Osteocyte (in vitro differentiated cells): Measurements from ENCODE around the gene SLC66A1. TPM values are rescaled to one million over a fixed set of nuclear protein-coding genes. Genes with fewer than 3 reads are reported as not detected.

Source experiments
- DNase-seq: peaks from one replicate; pipeline ENCODE4 v3.0.0; 2021; ENCODE audit warnings: mixed read lengths; ENCODE audit not compliant: unreplicated experiment; ENCODE audit errors: extremely low spot score
- H3K27ac Mint-ChIP-seq: one replicate; pipeline ENCODE4 v1.8.0; 2021; ENCODE audit warnings: mild to moderate bottlenecking, mixed read lengths; ENCODE audit not compliant: unreplicated experiment
- H3K27me3 Mint-ChIP-seq: one replicate; pipeline ENCODE4 v1.8.0; 2021; ENCODE audit warnings: mixed read lengths; ENCODE audit not compliant: unreplicated experiment
- H3K36me3 Mint-ChIP-seq: one replicate; pipeline ENCODE4 v1.8.0; 2021; ENCODE audit warnings: mixed read lengths; ENCODE audit not compliant: unreplicated experiment
- H3K4me1 Mint-ChIP-seq: one replicate; pipeline ENCODE4 v1.8.0; 2021; ENCODE audit warnings: mixed read lengths; ENCODE audit not compliant: unreplicated experiment
- H3K4me3 Mint-ChIP-seq: one replicate; pipeline ENCODE4 v1.8.0; 2021; ENCODE audit warnings: mild to moderate bottlenecking, moderate library complexity, mixed read lengths; ENCODE audit not compliant: unreplicated experiment
- H3K9me3 Mint-ChIP-seq: one replicate; pipeline ENCODE4 v1.8.0; 2021; ENCODE audit warnings: mixed read lengths; ENCODE audit not compliant: unreplicated experiment
- CTCF ChIP-seq: fragments of 200-600 bp; sonication (generic); IDR thresholded peaks from 2 replicates; pipeline ENCODE4 v1.5.0; 2021; ENCODE audit warnings: antibody characterized with exemption, mild to moderate bottlenecking, moderate library complexity
- total RNA-seq: library from RNA; stranded (reverse); gene quantifications from 2 replicates; pipeline ENCODE4 v1.2.1, GENCODE V29; 2021

Gene SLC66A1
- total RNA-seq, 1 donor from 2014 or later = 25.8 TPM

DNA sequence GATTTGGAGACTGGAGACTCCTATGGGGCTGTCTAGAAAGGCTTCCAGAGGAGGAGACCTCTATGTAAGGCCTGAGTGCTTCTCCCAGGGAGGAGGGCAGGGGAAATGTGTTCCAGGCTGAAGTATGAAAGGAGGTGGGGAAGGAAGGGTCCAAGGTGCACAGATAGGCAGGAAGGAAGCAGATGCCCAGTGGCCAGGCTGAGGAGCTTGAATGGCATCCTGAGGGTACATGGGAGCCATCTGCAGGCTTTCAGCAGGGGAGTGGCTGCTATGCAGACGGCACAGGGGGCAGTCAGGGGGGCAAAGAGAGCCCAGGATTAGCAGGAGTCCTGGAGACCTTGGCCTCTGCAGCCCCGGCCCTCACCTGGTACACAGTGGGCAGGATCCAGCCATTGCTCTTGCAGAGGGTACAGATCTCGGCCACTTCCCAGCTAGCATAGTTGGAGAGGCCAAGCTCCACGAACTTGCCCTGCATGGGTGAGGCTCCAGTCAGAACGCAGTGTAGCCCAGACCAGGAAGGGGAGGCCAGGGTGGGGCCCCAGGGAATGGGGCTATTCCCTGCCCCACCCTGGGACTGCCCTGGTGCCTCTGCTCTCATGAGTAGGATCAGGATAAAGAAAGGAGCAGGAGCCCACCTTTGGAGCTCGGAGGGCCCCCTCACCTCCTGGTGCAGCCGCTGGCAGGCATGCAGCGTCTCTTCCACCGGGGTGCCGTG is 4.2 kb upstream of the SLC66A1 start:
- no peak overlapping the region for H3K4me3 Mint-ChIP-seq
- no peak overlapping the region for H3K27ac Mint-ChIP-seq
- no peaks in the 10 kb centered on the region for H3K27me3 Mint-ChIP-seq
- H3K9me3 Mint-ChIP-seq = no peaks in the 10 kb centered on the region
- TF ChIP-seq CTCF = no peak
- peaks cover 23% of the 10 kb centered on the region for H3K4me1 Mint-ChIP-seq
- no peak for DNase-seq
- peaks cover 48% of the 10 kb centered on the region for H3K36me3 Mint-ChIP-seq

- Mint-ChIP-seq H3K4me1 (peaks cover 29% of the 10 kb centered on the region), H3K9me3 (no peaks in the 10 kb centered on the region), H3K27ac (no peak overlapping the region), H3K27me3 (no peaks in the 10 kb centered on the region), H3K36me3 (peaks cover 44% of the 10 kb centered on the region), H3K4me3 (no peak overlapping the region)
- DNase-seq = no peak
- TF ChIP-seq CTCF = no peak
These were observed 3.6 kb upstream of the SLC66A1 start for GRCh38 chr1:19308509-19308907.

- DNase-seq = no peak
- Mint-ChIP-seq H3K36me3 (peaks cover 38% of the 10 kb centered on the region), H3K4me1 (peaks cover 32% of the 10 kb centered on the region), H3K27me3 (no peaks in the 10 kb centered on the region), H3K4me3 (no peak overlapping the region), H3K27ac (no peak overlapping the region), H3K9me3 (no peaks in the 10 kb centered on the region)
- TF ChIP-seq CTCF = no peak
These were observed 2.9 kb upstream of the SLC66A1 start for GRCh38 chr1:19309123-19309813.

DNA sequence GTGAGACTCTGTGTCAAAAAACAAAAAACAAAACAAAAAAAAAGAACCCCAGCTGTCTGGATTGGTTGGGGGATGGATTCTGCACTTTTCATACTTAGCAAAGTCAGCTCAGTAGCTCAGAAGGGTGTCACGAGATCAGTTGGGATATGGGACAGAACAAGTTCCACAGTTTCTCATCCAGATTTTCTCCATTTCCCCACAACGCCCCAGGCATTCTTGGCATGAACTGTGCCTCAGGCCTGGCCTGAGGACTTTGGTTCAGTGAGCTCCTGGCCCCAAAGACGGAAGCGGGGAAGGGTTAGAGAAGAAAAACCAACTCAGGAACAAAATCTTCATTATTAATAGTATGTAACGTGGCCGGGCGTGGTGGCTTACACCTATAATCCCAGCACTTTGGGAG is 2.1 kb upstream of the SLC66A1 start:
- Mint-ChIP-seq H3K4me1 (peaks cover 39% of the 10 kb centered on the region), H3K9me3 (no peaks in the 10 kb centered on the region), H3K4me3 (peak overlapping the region; percentile 29), H3K27me3 (no peaks in the 10 kb centered on the region), H3K36me3 (peaks cover 30% of the 10 kb centered on the region), H3K27ac (no peak overlapping the region)
- DNase-seq = no peak
- TF ChIP-seq CTCF = no peak

DNA sequence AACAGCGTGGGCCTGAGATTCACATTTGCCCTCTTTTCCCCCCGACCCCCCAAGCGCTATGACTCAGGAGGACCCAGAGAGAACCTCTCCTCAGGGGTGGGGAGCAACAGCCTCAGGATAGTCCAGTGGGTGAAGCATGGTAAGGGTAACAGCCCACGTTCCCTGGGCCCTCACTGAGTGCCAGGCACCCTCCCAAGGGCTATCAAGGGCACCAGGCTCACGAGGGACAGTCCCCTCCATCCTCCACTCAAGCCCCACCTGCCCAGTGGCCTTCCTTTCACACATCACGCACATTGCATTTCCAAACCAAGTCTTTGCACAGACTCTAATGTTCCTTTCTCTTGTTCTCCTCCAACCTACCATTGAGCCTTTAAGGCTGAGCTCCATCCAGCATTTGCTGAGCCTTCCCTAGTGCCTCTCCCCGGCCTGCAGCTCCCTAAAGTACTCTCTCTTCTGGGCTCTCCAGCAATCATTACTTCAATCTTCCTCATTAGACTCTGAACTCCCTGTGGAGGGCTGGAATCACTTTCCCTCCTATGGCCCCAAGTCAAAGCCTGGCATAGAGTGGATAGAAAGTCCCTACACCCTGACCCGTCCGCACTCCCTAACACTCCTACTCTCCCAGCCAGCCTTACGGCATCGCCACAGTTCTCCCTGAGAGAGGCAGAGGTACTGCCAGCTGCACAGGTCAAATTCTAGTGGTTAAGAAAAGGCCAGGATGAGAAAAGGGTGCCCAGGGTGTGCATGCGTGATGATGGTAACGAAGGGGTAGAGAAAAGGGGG is 1.2 kb upstream of the SLC66A1 start:
- TF ChIP-seq CTCF = no peak
- H3K4me1 Mint-ChIP-seq = peaks cover 47% of the 10 kb centered on the region

More for the DNA sequence above, 1.2 kb upstream of the SLC66A1 start:
- Mint-ChIP-seq H3K27me3 (no peaks in the 10 kb centered on the region), H3K36me3 (peaks cover 22% of the 10 kb centered on the region), H3K4me3 (peak overlapping the region; percentile 88), H3K27ac (peak overlapping the region; percentile 68), H3K9me3 (no peaks in the 10 kb centered on the region)
- DNase-seq = no peak
